Epidermal melanocyte (primary cell): Measurements from ENCODE around the gene WBP2.

Experiments used
- DNase-seq: peaks from one replicate; pipeline ENCODE4 v3.0.0; 2011; ENCODE audit warnings: low spot score; ENCODE audit not compliant: insufficient read length

The WBP2 gene

GRCh38 chr17:75845058-75845711 lies 9.9 kb downstream of the WBP2 start:
- DNase-seq, result no peak

GRCh38 chr17:75844530-75845057 lies 10.5 kb downstream of the WBP2 start:
- no peak for DNase-seq

- no peak for DNase-seq
These were observed 11.3 kb downstream of the WBP2 start, which contains the start of gene UNC13D for GRCh38 chr17:75843577-75844529. Gene UNC13D (minus strand): TSS chr17:75844404. CDS start chr17:75844337, 67 bp downstream.

GRCh38 chr17:75842963-75843576 lies 12.1 kb downstream of the WBP2 start:
- no peak for DNase-seq

- DNase-seq, result no peak
These were observed 12.7 kb downstream of the WBP2 start for GRCh38 chr17:75842411-75842810.

- DNase-seq, result no peak
These were observed 14.4 kb downstream of the WBP2 start for GRCh38 chr17:75840799-75841164.

GRCh38 chr17:75839942-75840798 lies 15.0 kb downstream of the WBP2 start:
- no peak for DNase-seq

GRCh38 chr17:75838410-75838809 lies 16.7 kb downstream of the WBP2 start:
- DNase-seq, result no peak

- DNase-seq, result no peak
These were observed 17.2 kb downstream of the WBP2 start for GRCh38 chr17:75837899-75838298.

- no peak for DNase-seq
These were observed 18.5 kb downstream of the WBP2 start for GRCh38 chr17:75836605-75837004.

GRCh38 chr17:75835654-75835987 lies 19.5 kb downstream of the WBP2 start:
- no peak for DNase-seq

GRCh38 chr17:75834928-75835653 lies 20.0 kb downstream of the WBP2 start:
- DNase-seq, result no peak

- no peak for DNase-seq
These were observed 20.7 kb downstream of the WBP2 start for GRCh38 chr17:75834279-75834920.

- no peak for DNase-seq
These were observed 22.3 kb downstream of the WBP2 start for GRCh38 chr17:75832652-75833400.

GRCh38 chr17:75832164-75832651 lies 22.9 kb downstream of the WBP2 start:
- DNase-seq, result peak; percentile 82

- no peak for DNase-seq
These were observed 24.0 kb downstream of the WBP2 start for GRCh38 chr17:75831032-75831571.

GRCh38 chr17:75830164-75831031 lies 24.7 kb downstream of the WBP2 start:
- no peak for DNase-seq

GRCh38 chr17:75829747-75830146 lies 25.4 kb downstream of the WBP2 start:
- no peak for DNase-seq
